ENCODE measurements around the gene EPHB2. TPM values are rescaled to one million over a fixed set of nuclear protein-coding genes. Genes with fewer than 3 reads are reported as not detected.
"Not testable (repeated sequence)": the region's sequence is repeated elsewhere in the genome, so short reads cannot be mapped to it uniquely, and the experiment has no call there.

Gene EPHB2
- total and polyA plus RNA-seq, 9 donors, result 2.5 to 55.1 (median 15.1) TPM

DNA sequence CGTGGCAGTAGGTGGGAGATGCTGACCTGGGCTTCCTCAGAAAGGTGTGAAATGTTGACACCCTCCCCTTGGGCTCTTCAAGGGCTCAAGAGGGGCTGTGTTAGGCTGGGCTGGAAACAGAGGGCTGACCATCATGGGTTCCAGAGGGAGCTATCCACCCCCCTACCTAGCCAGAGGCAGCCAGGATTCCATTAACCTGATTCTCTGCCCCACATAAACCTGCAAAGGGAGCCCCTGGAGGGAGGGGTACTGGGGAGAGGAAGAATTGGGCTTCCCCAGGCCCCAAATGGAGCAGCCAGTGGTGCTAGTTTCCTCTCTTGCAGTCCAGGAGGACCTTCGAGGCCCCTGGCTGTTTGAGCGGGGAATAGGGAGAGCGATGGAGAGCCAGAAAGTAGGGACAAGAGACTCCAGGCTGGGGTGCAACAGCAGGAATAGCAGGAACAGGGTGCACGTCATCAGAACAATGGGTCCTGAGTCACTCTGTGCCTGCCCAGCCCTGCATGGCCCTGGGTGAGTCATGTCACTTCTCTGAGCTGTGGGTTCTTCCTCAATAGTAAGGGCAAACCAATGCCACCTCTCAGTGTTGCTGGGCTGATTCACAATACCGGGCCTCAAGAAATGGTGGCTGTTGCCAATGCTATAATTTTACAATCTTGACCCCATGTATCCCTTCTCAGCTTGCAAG, 121.2 kb downstream of the EPHB2 start:
- TF ChIP-seq, protein P1, sequence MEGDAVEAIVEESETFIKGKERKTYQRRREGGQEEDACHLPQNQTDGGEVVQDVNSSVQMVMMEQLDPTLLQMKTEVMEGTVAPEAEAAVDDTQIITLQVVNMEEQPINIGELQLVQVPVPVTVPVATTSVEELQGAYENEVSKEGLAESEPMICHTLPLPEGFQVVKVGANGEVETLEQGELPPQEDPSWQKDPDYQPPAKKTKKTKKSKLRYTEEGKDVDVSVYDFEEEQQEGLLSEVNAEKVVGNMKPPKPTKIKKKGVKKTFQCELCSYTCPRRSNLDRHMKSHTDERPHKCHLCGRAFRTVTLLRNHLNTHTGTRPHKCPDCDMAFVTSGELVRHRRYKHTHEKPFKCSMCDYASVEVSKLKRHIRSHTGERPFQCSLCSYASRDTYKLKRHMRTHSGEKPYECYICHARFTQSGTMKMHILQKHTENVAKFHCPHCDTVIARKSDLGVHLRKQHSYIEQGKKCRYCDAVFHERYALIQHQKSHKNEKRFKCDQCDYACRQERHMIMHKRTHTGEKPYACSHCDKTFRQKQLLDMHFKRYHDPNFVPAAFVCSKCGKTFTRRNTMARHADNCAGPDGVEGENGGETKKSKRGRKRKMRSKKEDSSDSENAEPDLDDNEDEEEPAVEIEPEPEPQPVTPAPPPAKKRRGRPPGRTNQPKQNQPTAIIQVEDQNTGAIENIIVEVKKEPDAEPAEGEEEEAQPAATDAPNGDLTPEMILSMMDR (IDR thresholded peaks at IDR 0.05), result no peak
- TF ChIP-seq POLR2A (IDR thresholded peaks at IDR 0.05) (no peak), EP300 (IDR thresholded peaks at IDR 0.05) (no peak)
- Histone ChIP-seq H3K27me3 (no peaks in the 10 kb centered on the region), H3K4me3 (no peak overlapping the region), H3K36me3 (no peaks in the 10 kb centered on the region), H3K27ac (no peak overlapping the region), H3K9me3 (no peaks in the 10 kb centered on the region), H3K4me1 (ENCODE audit: insufficient read depth) (peaks cover 9% of the 10 kb centered on the region)
- intact Hi-C loops (cut with DNase I), result no loop called here
- WGBS, 3 donors, result 79 to 89% (median 80%) methylated on average over 6 of the region's 6 CpGs
- DNase-seq, result no peak

- Histone ChIP-seq H3K4me3 (no peak overlapping the region), H3K27ac (no peak overlapping the region), H3K36me3 (no peaks in the 10 kb centered on the region), H3K9me3 (no peaks in the 10 kb centered on the region), H3K27me3 (no peaks in the 10 kb centered on the region), H3K4me1 (ENCODE audit: insufficient read depth) (peaks cover 6% of the 10 kb centered on the region)
- intact Hi-C loops (cut with DNase I), result no loop called here
- 92 to 96% (median 94%) methylated on average over 3 of the region's 3 CpGs for WGBS, 3 donors
- no peak for DNase-seq
- TF ChIP-seq, protein P1 (IDR thresholded peaks at IDR 0.05), result no peak
- TF ChIP-seq EP300 (IDR thresholded peaks at IDR 0.05), result no peak
- TF ChIP-seq POLR2A (IDR thresholded peaks at IDR 0.05), result no peak
Observed at GRCh38 chr1:22832414-22832786, 121.8 kb downstream of the EPHB2 start.

- Histone ChIP-seq H3K4me3 (no peak overlapping the region), H3K4me1 (ENCODE audit: insufficient read depth) (peaks cover 6% of the 10 kb centered on the region), H3K9me3 (no peaks in the 10 kb centered on the region), H3K36me3 (no peaks in the 10 kb centered on the region), H3K27me3 (no peaks in the 10 kb centered on the region), H3K27ac (no peak overlapping the region)
- intact Hi-C loops (cut with DNase I), result no loop called here
- DNase-seq, result no peak
- TF ChIP-seq POLR2A (IDR thresholded peaks at IDR 0.05), result no peak
- TF ChIP-seq EP300 (IDR thresholded peaks at IDR 0.05), result no peak
- TF ChIP-seq, protein P1 (IDR thresholded peaks at IDR 0.05), result no peak
- 82 to 93% (median 91%) methylated on average over 1 of the region's 1 CpG for WGBS, 3 donors
Observed at GRCh38 chr1:22833699-22834098, 123.1 kb downstream of the EPHB2 start.

GRCh38 chr1:22834420-22834819, 123.8 kb downstream of the EPHB2 start:
- H3K4me1 ChIP-seq (ENCODE audit: insufficient read depth); H3K27ac ChIP-seq; H3K4me3 ChIP-seq; H3K9me3 ChIP-seq; DNase-seq; H3K36me3 ChIP-seq; intact Hi-C loops (cut with DNase I); H3K27me3 ChIP-seq: not testable (repeated sequence)
- 62 to 70% (median 66%) methylated on average over 2 of the region's 2 CpGs for WGBS, 3 donors

DNA sequence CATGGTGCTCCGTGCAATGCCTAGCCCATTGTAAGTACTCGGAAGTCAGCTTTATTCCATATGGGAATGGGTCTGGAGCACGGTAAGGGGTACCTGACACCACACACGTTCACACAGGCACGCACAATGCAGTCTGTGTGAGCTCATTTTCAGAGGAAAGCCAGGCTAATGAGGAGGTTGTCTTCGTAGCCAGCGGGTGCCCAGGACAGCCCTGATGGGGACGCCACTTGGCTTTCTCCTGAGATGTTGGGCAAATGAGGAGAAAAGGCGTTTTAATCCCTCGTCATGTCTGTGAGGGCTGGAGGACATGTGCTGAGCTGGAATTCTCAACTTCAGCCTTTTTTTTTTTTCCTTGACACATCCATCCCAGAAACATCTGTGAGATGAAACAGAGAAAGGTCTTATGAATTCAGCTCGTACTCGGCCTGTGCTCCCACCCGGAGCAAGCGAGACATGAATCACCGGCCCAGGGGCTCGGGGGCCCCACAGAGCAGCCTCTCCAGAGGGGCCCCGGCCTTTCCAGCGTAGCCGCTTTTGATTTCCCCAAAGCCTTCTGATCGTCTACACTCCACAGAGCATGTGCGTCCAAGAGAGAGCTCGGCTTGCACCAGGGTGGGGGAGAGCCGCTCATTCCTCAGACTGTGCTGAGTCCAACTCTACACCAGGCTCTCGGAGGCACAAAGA, 125.1 kb downstream of the EPHB2 start:
- Histone ChIP-seq H3K4me1 (ENCODE audit: insufficient read depth) (no peaks in the 10 kb centered on the region), H3K9me3 (no peaks in the 10 kb centered on the region), H3K4me3 (no peak overlapping the region), H3K36me3 (no peaks in the 10 kb centered on the region), H3K27me3 (no peaks in the 10 kb centered on the region), H3K27ac (no peak overlapping the region)
- no peak for DNase-seq
- intact Hi-C loops (cut with DNase I), result no loop called here
- no peak for TF ChIP-seq EP300 (IDR thresholded peaks at IDR 0.05)
- no peak for TF ChIP-seq POLR2A (IDR thresholded peaks at IDR 0.05)
- TF ChIP-seq, protein P1 (IDR thresholded peaks at IDR 0.05), result no peak
- 75 to 86% (median 83%) methylated on average over 24 of the region's 24 CpGs for WGBS, 3 donors
